Astrocyte of the spinal cord (primary cell): Measurements from ENCODE around the gene MTX3.
A peak's percentile ranks its signal among the peaks of the same experiment; 100 is the strongest.

Source experiments
- DNase-seq: peaks from one replicate; pipeline ENCODE4 v3.0.0; 2011; ENCODE audit warnings: low read depth, low spot score
- H3K4me3 ChIP-seq: 2 replicates; pipeline ENCODE4 v1.5.1; 2011; ENCODE audit warnings: low read depth, mild to moderate bottlenecking, low read length, moderate library complexity
- CTCF ChIP-seq: IDR thresholded peaks from 2 replicates; pipeline ENCODE4 v1.5.1; 2012; ENCODE audit warnings: low read depth, mild to moderate bottlenecking, low read length, inconsistent platforms
- in situ Hi-C: cut with HindIII; loops from 2 replicates; pipeline ENCODE4 v1.10.0; 2017; ENCODE audit warnings: low sequenced_read_pairs

Gene MTX3

GRCh38 chr5:79962575-79963222, 28.4 kb downstream of the MTX3 start:
- in situ Hi-C loops = no loop called here
- peak; percentile 8 for DNase-seq

GRCh38 chr5:79961716-79962574, 29.1 kb downstream of the MTX3 start:
- TF ChIP-seq CTCF = no peak
- DNase-seq = no peak
- in situ Hi-C loops = no loop called here
- H3K4me3 ChIP-seq = no peak overlapping the region

More at GRCh38 chr5:79962575-79963222, 28.4 kb downstream of the MTX3 start:
- no peak overlapping the region for H3K4me3 ChIP-seq
- no peak for TF ChIP-seq CTCF

GRCh38 chr5:79959407-79959806, 31.7 kb downstream of the MTX3 start:
- no peak overlapping the region for H3K4me3 ChIP-seq
- DNase-seq = no peak
- in situ Hi-C loops = no loop called here
- no peak for TF ChIP-seq CTCF

GRCh38 chr5:79955941-79956670, 35.0 kb downstream of the MTX3 start:
- TF ChIP-seq CTCF = no peak
- no peak overlapping the region for H3K4me3 ChIP-seq
- peak; percentile 46 for DNase-seq
- in situ Hi-C loops = no loop called here

GRCh38 chr5:79955356-79955895, 35.6 kb downstream of the MTX3 start:
- H3K4me3 ChIP-seq = no peak overlapping the region
- no peak for TF ChIP-seq CTCF
- DNase-seq = no peak
- in situ Hi-C loops = no loop called here

- DNase-seq = no peak
- in situ Hi-C loops = no loop called here
- no peak overlapping the region for H3K4me3 ChIP-seq
- TF ChIP-seq CTCF = no peak
Measured at GRCh38 chr5:79954620-79955019, 36.4 kb downstream of the MTX3 start.
